Left lobe of liver (tissue), 2 donors: ENCODE data around the gene OR6N2. TPM values are rescaled to one million over a fixed set of nuclear protein-coding genes. Genes with fewer than 3 reads are reported as not detected.

ENCODE experiments used
- ATAC-seq: fragments of 200-7000 bp; cut with Tn5 transposase; one replicate; pipeline ENCODE4 v1.9.1; 2020; ENCODE audit warnings: mild to moderate bottlenecking, moderate library complexity
- DNase-seq: peaks from one replicate; pipeline ENCODE4 v3.0.0-alpha.2; 2020; ENCODE audit warnings: low spot score
- total RNA-seq: library from RNA; stranded (reverse); gene quantifications from one replicate; pipeline ENCODE4 v1.2.1, GENCODE V29; 2021
- donor health status: DM: no; HTN: no; CAD: no; lungs with moderate emphysema.
- donor health status: DM: no; HTN: yes; CAD: no.

OR6N2 gene
- total RNA-seq, 1 donor from 2014 or later: not detected

- DNase-seq (no peak), ATAC-seq (no peak)
Observed at GRCh38 chr1:158771950-158772866, 8.8 kb downstream of the OR6N2 start, which contains the start of gene OR6N1. OR6N1 (minus strand) TSS chr1:158772195; CDS start chr1:158766682, 5,513 bp downstream.

GRCh38 chr1:158754420-158754819 is 26.6 kb downstream of the OR6N2 start, which contains the start of gene OR6K6:
OR6K6 (plus strand) TSS chr1:158754720; CDS start chr1:158754888, 168 bp downstream.
- ATAC-seq (no peak), DNase-seq (no peak)

- DNase-seq: no peak
- no peak for ATAC-seq
Observed at GRCh38 chr1:158752155-158752712, 28.8 kb downstream of the OR6N2 start.

GRCh38 chr1:158735848-158736247 is 45.2 kb downstream of the OR6N2 start:
- DNase-seq (no peak), ATAC-seq (no peak)

- ATAC-seq: no peak
- no peak for DNase-seq
Observed at GRCh38 chr1:158732524-158732923, 48.5 kb downstream of the OR6N2 start.

- DNase-seq (no peak), ATAC-seq (no peak)
Observed at GRCh38 chr1:158731707-158732106, 49.3 kb downstream of the OR6N2 start.

- DNase-seq (no peak), ATAC-seq (peak; percentile 79)
Observed at GRCh38 chr1:158730453-158730852, 50.6 kb downstream of the OR6N2 start.

- DNase-seq (no peak), ATAC-seq (no peak)
Observed at GRCh38 chr1:158728510-158729225, 52.3 kb downstream of the OR6N2 start.

- DNase-seq (no peak), ATAC-seq (no peak)
Observed at GRCh38 chr1:158724442-158724841, 56.6 kb downstream of the OR6N2 start.

Other genes with a start within 250 kb of the OR6N2 start
- not detected for gene OR6Y1, start 226.8 kb downstream of the OR6N2 start, total RNA-seq
- gene OR6P1, start 210.6 kb downstream of the OR6N2 start, total RNA-seq: not detected
- gene OR10X1, start 201.3 kb downstream of the OR6N2 start, total RNA-seq: not detected
- gene OR10Z1, start 175.9 kb downstream of the OR6N2 start, total RNA-seq: not detected
- 0.88 TPM for gene SPTA1, start 94.5 kb downstream of the OR6N2 start, total RNA-seq
- gene OR6K2, start 80.6 kb downstream of the OR6N2 start, total RNA-seq: not detected
- gene OR6K3, start 60.5 kb downstream of the OR6N2 start, total RNA-seq: not detected
- gene OR6K6, start 26.5 kb downstream of the OR6N2 start, total RNA-seq: not detected
- gene OR6N1, start 9.0 kb downstream of the OR6N2 start, total RNA-seq: not detected
- gene MNDA, start 50.1 kb upstream of the OR6N2 start, total RNA-seq: 0.53 TPM
- gene PYHIN1, start 150.3 kb upstream of the OR6N2 start, total RNA-seq: 0.18 TPM
- gene IFI16, start 228.7 kb upstream of the OR6N2 start, total RNA-seq: 5.2 TPM